HG03378 (cell line): ENCODE data around the gene FAM171A1.

Source experiments
- ATAC-seq: cut with Tn5 transposase; IDR thresholded peaks from one replicate; pipeline ENCODE4 v1.9.1; 2021; ENCODE audit warnings: mild to moderate bottlenecking, moderate library complexity; ENCODE audit not compliant: unreplicated experiment

FAM171A1 gene

GRCh38 chr10:15253951-15254807 is 116.9 kb downstream of the FAM171A1 start:
- ATAC-seq: no peak

- no peak for ATAC-seq
Measured at GRCh38 chr10:15252396-15252795, 118.7 kb downstream of the FAM171A1 start.

- ATAC-seq: no peak
Measured at GRCh38 chr10:15251791-15252380, 119.2 kb downstream of the FAM171A1 start.

GRCh38 chr10:15245530-15245929 is 125.6 kb downstream of the FAM171A1 start:
- no peak for ATAC-seq

- no peak for ATAC-seq
Measured at GRCh38 chr10:15244635-15245197, 126.4 kb downstream of the FAM171A1 start.

- no peak for ATAC-seq
Measured at GRCh38 chr10:15242261-15242840, 128.7 kb downstream of the FAM171A1 start.

GRCh38 chr10:15241306-15241705 is 129.8 kb downstream of the FAM171A1 start:
- ATAC-seq: no peak

- ATAC-seq: no peak
Measured at GRCh38 chr10:15238555-15239335, 132.3 kb downstream of the FAM171A1 start.

- no peak for ATAC-seq
Measured at GRCh38 chr10:15237351-15237750, 133.7 kb downstream of the FAM171A1 start.

- no peak for ATAC-seq
Measured at GRCh38 chr10:15236340-15236739, 134.7 kb downstream of the FAM171A1 start.

GRCh38 chr10:15232279-15232678 is 138.8 kb downstream of the FAM171A1 start:
- no peak for ATAC-seq

GRCh38 chr10:15231426-15231825 is 139.7 kb downstream of the FAM171A1 start:
- ATAC-seq: no peak

- ATAC-seq: no peak
Measured at GRCh38 chr10:15230257-15230656, 140.8 kb downstream of the FAM171A1 start.

GRCh38 chr10:15229268-15229667 is 141.8 kb downstream of the FAM171A1 start:
- no peak for ATAC-seq

GRCh38 chr10:15228426-15228825 is 142.7 kb downstream of the FAM171A1 start:
- ATAC-seq: no peak

- no peak for ATAC-seq
Measured at GRCh38 chr10:15227611-15228372, 143.3 kb downstream of the FAM171A1 start.

GRCh38 chr10:15225511-15225910 is 145.6 kb downstream of the FAM171A1 start:
- ATAC-seq: no peak

GRCh38 chr10:15224948-15225347 is 146.1 kb downstream of the FAM171A1 start:
- ATAC-seq: no peak

GRCh38 chr10:15223174-15223573 is 147.9 kb downstream of the FAM171A1 start:
- no peak for ATAC-seq

- no peak for ATAC-seq
Measured at GRCh38 chr10:15222511-15222910, 148.6 kb downstream of the FAM171A1 start.
